ENCODE measurements around the gene SETD6.

SETD6 gene

DNA sequence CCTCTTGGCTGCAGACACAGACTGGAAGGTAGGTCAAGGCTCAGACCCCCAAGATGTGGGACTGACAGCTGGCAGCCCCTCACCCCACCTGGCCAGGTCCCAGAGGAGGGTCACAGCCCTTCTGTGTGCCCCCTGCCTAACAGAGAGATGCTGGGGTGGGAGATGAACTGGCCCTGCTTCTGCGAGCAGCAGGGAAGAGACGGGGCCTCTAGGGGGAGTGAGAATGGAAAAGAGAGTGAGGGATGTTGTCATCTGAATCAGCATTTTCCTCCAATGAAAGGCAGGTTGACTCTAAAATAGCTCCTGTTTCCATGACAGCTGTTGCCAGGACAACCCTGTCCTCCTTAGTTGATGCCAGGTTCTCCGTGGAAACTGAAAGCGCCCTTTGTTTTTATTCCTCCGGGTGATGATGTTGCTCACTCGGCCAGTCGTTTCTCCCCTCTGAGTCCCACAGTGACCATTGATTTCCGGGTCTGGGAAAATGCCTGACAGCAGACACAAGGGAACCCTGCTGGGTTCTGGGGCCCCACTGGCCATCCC, 20.3 kb upstream of the SETD6 start:
- DNase-seq (ENCODE audit: low read depth), result no peak

DNA sequence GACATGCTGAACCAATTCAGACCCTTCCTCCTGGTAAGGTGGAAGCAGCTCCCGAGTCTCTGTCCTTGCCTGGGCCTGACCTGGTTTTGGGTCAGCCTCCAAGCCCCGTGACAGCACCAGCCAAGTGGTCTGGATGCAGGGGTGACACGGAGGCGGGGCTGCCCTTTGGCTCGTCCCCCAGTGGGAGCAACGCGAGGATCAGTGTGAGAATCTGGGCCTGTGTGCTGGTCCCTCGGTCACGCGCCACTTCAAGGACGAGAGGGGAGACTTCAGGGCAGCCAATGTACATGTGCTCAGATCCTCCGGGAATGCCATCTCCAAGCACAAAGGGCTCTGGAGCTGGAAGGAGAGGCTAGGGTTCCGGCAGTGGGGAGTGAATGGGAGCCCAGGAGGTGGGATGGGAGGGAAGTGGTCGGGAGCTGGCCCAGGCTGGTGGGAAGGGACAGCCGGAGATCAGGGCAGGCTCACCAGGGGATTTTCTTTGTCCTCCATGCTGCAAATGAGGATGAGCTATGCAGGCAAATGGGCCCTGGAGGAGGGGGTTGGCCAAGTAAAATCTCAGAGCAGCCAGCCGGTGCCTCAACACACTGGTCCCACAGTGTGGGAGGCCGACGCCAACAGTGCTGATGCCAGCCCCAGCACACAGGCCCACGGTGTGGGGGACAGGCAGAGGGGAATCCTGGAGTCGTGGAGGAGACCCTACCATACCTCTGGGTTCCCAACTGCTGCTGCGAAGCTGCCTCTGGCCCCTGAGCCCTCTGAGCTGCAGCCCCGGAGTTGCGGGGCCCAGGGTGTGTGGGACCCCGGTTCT, 19.6 kb upstream of the SETD6 start:
- no peak for DNase-seq (ENCODE audit: low read depth)

DNA sequence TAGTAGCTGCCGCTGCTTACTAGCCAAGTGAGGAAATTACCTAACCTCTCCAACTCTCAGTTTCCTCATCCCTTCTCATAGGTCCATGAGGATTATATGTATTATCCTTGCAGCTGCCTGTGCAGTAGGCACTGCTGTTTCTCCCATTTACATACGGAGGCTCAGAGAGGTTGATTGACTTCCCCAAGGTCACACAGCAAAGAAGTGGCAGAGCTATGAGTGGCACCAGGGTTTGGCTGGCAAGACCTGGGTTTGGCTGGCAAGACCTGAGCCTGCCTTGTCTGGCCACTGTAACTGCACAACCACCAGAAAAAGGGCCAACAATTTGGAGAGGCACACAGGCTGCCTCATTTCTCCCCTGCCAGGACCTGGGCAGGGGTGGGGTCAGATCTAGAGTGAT, 17.8 kb upstream of the SETD6 start:
- DNase-seq (ENCODE audit: low read depth), result no peak

DNA sequence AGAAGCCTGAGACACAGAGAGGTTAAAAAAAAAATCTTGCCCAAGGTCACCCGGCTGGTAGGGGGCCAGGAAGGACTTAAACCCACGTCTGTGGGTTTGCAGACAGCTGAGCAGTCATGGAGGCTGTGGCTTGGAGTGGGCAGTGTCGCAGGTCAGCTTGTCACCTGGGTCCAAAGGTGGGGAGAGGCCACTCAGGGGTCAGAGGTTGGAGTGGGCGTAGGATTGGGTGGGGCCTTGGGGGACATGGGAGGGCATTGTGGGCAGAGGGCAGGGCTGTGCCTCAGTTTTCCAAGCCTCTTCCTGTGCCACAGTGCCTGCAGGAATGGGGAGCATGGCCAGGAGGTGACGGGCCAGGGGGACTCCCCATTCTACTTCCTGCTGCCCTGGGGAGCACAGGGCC, 17.4 kb upstream of the SETD6 start:
- DNase-seq (ENCODE audit: low read depth), result no peak

DNA sequence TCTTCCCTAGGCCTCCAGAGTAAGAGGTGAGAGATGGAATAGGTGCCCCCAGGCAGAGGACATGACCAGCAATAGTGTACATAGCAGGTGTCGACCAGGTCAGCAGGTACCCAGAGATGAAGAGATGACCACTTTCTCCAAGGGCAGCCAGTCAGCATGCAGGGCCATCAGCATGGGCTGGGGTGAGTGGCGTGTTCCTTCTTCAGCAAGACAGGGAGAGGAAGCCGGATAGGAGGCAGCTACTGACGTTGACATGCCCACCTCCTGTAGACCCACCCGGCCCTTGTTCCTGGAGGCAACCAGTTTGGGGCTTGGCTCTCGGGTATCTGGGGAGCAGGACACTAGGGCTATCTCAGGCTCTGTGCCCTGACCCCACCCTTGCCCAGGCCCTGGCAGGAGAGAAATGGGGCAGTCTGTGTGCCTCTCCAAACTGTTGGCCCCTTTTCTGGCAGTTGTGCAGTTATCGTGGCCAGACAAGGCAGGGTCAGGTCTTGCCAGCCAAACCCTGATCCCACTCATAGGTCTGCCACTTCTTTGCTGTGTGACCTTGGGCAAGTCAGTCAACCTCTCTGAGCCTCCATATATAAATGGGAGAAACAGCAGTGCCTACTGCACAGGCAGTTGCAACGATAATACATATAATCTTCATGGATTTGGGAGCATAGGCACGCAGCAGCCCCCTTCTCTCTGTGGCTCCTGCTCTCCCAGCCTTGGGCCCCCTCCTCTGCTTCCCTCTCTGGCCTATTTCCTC, 16.8 kb upstream of the SETD6 start:
- no peak for DNase-seq (ENCODE audit: low read depth)

DNA sequence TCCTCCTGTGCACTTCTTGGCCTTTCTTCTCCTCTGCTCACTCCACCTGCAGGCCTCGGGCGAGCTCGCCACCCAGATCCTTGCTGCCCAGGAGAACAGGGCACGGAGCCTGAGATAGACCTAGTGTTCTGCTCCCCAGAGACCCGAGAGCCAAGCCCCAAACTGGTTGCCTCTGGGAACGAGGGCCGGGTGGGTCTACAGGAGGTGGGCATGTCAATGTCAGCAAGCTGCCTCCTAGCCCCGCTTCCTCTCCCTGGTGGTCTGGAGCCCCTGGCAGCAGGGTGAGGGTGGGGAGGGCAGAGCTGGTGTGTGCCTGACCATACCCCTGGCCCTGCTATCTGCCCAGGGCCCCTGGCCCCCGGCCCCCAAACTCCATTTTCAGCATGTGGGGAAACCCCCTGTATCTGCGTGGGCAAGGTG, 16.2 kb upstream of the SETD6 start:
- DNase-seq (ENCODE audit: low read depth), result no peak

DNA sequence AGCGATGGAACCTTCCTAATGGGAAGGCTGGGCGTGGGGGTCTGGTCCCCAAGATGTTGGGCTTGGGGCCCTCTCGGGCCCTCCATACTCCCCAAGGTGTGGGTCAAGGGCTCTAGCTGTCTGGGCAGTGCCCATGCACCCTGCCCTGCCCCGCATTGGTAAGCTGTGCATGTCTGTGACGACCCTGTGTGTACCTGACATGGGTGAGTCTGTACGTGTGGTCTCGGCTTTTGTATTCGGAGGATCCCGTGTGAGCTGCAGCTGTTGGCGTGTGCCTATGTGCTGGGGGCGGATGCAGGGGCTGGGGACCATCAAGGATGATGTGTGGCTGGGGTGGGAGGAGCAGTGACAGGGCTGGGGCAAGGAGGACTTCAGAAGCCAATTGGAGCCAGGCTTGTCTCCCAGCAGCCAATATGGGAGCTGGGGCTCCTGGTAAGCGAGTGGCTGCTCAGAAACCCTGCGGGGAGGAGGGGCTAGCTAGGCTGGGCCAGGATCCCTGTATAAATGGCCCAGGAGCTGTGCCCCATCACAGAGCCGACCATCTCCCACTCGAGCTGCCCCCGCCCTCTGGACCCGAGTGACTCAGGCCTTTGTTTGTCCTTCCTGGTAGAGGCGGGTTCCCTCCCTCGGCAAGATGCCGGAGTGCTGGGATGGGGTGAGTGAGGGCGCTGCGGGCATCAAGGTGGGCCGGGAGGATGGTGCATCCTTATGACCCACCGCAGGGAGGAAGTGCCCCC, 15.5 kb upstream of the SETD6 start, which contains the start of gene NDRG4:
TSS of gene NDRG4 (plus strand) at position 529 of the 737 bp plus-strand sequence. CDS start at position 635, 106 bp downstream.
- no peak for DNase-seq (ENCODE audit: low read depth)

DNA sequence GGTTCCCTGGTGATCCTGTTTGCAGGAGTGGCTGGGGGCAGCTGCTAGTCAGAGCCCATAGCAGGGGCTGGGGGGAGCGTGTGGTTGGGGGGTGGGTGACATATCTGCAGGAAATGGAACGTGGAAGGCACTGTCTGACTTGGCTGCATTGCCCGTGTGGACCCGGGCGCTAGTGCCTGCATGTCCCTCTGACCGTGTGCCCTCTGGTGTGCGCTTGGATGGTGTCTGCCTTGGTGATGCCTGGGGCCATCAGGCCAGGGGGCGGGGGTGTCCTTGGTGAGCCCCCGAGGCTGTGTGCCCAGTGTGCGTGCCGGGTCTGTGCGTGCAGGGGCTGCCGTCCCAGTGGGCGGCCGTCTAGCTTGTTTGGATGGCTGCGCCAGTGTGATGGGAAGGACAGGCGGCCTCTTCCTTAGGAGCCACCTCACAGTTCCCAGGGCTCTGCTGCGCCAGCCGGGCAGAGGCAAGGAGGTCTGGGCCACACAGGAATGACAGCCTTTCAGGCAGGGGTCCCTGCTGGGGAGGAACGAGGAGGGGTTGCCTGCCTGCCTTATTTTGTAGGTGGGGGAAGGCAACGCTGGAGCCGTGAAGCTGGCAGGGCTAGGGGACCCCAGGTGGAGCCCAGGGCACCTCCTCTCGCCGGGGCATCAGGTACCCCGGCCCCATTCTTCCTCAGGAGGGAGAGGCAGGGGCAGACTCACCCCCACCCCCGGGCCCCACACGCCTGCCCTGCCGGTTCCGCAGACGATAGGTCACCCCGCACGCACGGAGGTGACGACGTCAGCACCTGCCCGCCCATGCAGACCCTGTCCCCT, 14.7 kb upstream of the SETD6 start:
- no peak for DNase-seq (ENCODE audit: low read depth)

DNA sequence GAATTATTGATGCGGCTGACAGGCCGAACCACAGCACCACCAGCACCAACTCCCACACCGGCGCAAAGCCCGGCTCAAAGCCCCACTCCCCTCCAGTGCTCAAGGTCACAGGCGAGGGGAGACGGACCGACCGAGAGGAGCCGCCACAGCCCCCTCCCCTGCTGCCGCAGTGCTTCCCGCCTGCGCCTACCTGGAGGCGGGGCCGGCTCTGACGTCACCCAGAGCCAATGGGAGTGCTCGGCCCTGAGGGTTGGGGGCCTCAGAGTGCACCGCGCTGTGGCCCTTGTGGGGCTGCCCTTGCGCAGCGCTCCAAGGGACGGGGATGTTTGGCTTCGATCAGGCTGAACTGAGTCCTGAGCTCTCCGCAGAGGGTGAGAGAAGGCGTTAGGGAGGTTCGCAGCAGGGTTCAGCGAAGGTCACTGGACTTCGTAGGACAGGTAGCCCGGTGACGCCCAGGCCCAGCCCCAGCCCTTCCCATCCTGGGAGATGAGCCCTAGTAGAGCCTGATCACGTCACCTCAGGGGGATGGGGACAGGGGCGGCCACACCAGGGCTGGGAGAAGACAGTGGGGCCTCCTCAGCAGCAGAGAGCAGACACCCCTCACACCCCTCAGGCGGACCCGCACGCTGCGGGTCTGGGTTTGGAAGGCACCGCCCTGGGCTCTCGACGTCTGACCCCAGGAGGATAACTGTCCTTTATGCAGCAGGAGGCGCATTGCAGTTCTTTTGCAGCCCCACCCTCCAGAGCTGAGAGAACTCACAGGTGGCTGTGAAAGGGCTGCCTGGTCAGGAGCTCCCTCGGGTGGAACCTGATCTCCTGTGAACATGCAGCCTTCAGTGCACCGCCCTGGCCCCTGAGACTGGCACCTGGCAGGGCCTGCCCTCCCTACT, 13.8 kb upstream of the SETD6 start:
- no peak for DNase-seq (ENCODE audit: low read depth)

DNA sequence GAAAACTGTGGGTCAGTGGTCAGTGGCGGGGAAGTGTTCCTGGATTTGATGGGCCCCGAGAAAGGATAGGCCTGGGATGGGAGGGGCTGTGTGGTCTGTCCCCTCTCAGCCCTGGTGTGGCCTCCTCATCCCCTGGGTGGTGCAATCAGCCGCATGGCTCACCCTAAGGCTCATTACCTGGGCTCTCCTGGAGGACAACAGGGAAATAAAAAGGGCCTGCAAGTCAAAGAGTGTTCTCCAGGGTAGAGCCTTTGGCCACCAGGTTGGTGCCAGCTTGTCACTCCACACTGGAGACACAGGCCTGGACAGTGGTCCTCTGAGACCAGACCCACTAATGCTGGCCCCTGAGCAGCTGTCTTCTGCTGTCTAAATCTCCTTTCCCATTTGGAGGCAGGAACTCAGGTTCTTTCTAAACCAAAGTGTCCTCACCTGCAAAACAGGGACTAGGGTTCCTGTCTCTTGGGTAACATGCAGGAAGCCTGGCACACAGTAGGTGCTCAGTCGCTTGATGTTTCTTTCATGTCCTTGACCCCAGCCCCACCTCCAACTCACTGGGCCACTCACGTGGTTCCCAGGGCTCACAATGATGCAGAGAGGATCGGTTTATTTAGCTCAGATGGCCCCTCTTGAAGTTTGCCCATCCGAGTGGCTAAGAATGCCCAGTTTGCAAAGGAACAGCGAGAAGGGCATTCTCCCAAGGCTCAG, 12.9 kb upstream of the SETD6 start:
- no peak for DNase-seq (ENCODE audit: low read depth)

DNA sequence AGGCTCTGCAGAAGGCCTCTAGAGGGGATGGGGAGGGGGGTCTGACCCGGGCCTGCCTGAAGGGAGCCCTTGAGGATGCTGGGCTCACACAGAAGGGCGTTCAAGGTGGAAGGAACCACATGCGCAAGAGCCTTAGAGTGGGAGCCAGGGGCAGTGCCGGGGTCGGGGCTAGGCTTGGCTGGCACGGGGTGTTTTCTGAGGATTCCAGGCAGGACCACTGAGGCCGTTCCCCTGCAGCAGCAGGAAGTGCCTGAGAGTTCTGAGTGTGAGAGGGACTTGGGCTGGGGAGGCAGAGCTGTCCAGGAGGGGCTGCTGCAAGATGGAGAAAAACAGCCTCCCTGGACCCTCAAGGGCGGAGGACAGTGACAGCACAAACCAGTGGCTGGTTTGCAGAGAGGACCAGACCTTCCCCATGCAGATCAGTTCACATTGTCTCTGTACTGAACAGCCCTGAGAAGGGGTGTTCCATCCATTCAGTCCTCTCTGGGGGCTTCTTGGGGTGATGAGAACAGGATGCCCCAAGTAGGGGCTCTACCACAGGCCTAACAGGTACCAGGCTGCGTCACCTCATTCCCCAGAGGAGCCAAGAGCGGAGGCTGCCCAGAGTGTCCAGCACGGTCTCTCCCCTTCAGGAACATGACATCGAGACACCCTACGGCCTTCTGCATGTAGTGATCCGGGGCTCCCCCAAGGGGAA, 12.0 kb upstream of the SETD6 start:
- DNase-seq (ENCODE audit: low read depth), result no peak

DNA sequence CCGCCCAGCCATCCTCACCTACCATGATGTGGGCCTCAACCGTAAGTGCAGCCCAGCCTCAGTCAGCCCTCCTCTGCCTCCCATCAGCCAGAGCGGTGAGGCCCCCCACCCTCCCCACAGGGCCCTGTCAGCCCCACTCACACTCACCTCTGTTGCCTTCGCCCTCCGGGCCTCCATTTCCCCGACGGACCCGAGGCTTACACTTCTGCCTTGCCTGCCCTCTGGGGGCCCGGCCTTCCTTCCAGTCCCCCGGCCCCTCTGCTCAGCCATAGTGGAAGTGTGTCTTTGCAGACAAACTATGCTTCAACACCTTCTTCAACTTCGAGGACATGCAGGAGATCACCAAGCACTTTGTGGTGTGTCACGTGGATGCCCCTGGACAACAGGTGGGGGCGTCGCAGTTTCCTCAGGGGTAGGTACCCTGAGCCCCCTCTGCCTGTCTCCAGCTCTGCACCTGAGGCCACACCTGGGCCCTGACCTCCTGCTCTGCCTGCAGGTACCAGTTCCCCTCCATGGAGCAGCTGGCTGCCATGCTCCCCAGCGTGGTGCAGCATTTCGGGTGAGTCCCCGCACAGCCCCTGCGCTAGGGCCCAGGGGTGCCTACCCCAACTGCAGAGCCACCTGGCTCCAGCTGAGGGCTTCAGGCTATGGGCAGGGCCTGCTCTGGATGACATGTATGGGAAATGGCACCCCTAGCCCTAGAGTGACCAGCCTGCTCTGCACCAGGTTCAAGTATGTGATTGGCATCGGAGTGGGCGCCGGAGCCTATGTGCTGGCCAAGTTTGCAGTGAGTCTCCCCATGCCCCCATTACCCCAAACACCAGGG, 11.2 kb upstream of the SETD6 start:
- no peak for DNase-seq (ENCODE audit: low read depth)

DNA sequence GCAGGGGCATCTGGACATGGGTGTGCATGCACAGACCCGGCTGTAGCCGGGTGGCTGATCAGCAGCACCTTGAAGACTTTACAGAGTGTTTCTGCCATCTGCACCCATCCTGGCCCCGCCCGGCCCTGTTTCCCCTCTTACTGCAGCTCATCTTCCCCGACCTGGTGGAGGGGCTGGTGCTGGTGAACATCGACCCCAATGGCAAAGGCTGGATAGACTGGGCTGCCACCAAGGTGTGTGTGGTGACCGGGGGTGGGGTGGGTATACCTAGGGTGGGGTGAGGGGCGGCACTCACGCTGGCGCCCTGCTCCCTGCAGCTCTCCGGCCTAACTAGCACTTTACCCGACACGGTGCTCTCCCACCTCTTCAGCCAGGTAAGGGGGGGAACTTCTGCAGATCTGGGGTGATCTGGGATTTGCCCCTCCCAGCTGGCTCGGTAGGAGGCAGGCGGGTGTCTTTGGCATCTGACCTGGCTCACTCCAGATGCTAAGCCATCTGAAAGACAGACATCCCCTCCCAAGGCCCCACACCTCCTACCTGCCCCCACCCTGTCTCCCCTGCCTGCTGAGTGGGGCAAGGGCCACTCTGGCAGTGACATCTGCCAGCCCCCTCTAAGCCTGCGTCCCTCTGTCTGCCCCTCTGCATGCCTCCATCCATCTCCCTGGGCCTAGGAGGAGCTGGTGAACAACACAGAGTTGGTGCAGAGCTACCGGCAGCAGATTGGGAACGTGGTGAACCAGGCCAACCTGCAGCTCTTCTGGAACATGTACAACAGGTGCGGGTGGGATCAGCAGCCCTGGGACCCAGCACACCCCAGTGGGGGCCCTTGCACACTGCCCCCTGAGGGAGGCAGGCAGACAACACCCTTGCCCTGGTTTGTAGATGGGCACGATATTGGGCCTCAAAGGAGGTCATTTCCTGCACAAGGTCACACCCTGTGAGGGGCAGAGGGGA, 8.8 kb upstream of the SETD6 start:
- no peak for DNase-seq (ENCODE audit: low read depth)

DNA sequence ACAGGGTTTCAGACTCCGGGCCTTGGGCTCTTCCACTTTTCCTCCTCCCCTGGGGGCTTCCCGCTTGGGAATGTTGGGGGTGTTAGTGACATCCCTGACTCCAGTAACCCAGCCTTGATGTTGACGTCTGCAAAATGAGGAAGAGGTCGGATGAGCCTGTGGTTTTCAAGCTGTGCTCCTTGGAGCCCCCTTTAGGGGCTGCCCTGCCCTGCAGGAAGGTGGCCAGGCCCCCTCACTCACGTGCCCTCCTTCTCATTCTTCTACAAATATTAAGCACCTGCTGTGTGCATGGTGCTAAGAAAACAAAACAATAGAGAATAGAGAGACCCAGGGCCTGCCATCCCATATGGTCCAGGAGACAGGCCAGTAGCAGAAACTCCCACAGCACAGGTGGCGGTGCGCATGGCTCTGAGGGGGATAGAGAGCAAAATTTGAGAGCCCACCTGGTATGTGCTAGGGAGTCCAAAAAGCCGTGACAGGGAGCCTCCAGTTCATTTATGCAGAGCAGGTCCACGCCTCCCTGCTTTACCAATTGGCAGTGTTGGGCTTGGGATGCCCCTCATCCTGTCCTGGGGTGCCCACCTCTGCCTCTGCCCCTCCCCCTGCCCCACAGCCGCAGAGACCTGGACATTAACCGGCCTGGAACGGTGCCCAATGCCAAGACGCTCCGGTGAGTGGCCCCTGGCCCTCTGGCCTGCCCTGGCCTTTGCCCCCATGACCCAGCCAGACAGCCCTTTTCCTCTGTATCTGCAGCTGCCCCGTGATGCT, 7.9 kb upstream of the SETD6 start:
- no peak for DNase-seq (ENCODE audit: low read depth)

DNA sequence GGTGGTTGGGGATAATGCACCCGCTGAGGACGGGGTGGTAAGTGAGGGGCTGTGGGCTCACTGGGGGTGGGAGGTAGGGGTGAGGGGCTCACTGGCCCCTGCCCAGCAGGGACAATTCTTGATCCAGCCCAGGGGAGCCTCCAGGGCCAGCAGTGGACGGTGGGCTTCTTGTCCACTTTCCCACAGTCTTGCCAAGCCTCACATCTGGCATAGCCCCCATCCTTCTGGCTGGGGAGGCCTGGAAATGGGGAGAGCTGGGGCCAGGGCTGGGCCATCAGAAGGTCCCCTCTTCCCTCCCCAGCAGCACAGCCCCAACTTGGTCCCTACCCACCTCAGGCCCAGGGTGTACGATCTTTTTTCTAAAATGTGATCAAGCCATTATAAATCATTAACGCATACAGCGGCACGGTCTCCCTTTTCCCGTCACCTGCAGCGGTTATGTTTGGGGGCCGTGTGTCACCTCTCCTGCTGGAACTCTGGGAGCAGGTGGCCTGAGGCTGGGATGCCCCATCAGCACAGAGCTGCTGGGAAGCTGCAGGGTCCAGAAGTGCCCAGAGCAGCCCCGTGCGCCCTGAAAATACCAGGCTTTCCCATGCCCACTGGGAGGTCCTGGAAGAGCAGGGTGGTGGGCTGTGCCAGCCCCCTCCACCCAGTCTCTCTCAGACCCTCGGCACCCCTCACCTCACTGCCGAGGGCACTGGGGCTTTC, 7.2 kb upstream of the SETD6 start:
- DNase-seq (ENCODE audit: low read depth), result no peak

All from stimulated activated CD8-positive, alpha-beta memory T cell treated with anti-CD3 and anti-CD28 coated beads, Interleukin-15, amount 100 ng/mL, for 24 hours (primary cell).